ENCODE results near the gene FAM228A. TPM values are rescaled to one million over a fixed set of nuclear protein-coding genes. Genes with fewer than 3 reads are reported as not detected.

FAM228A gene
- total and polyA plus RNA-seq, 2 of the 4 experiments (the other 2 are of a cell fraction): not detected

GRCh38 chr2:24200799-24201198 is 25.9 kb downstream of the FAM228A start:
- ATAC-seq (ENCODE audit: low read depth) (no peak), DNase-seq (no peak)
- WGBS, 2 experiments (ENCODE audit: extremely low coverage in 2 of 2, insufficient read length in 1 of 2): no CpG with 5 or more reads among the region's 3 CpGs
- no peak overlapping the region for H3K4ac ChIP-seq (ENCODE audit: low read depth, low read length)
- peaks cover 13% of the 10 kb centered on the region for H3K36me3 ChIP-seq (ENCODE audit: control insufficient read depth, insufficient read depth, low read length)
- H2BK5ac ChIP-seq (ENCODE audit: low read depth, low read length, poor library complexity, severe bottlenecking): no peak overlapping the region
- H2BK15ac ChIP-seq (ENCODE audit: low read depth, low read length): no peak overlapping the region
- no peaks in the 10 kb centered on the region for H3K79me1 ChIP-seq (ENCODE audit: low read depth in 1 of 2, low read length in 2 of 2)
- in situ Hi-C loops (cut with MboI; ENCODE audit: low sequenced_read_pairs) (no loop called here), dilution Hi-C loops (cut with HindIII; ENCODE audit: low sequenced_read_pairs, unreplicated experiment) (no loop called here), intact Hi-C loops (cut with micrococcal nuclease) (no loop called here)
- H4K91ac ChIP-seq (ENCODE audit: insufficient read depth, low read depth, low read length): no peak overlapping the region
- no peaks in the 10 kb centered on the region; the same call in 1 of the 2 replicates for H4K20me1 ChIP-seq (ENCODE audit: insufficient read depth, low read length)
- BruUV-seq (replicated peaks): no TSS peak
- H2AK5ac ChIP-seq (ENCODE audit: low read depth, low read length): no peak overlapping the region
- ChIA-PET CTCF (no interaction called here), POLR2A (ENCODE audit: unreplicated experiment) (no interaction called here)
- H3K4me2 ChIP-seq (ENCODE audit: low read depth, low read length): no peak overlapping the region
- H3K9ac ChIP-seq (ENCODE audit: low read depth, low read length): no peak overlapping the region
- no peak overlapping the region for H2AFZ ChIP-seq (replicated peaks; ENCODE audit: low read length, poor library complexity)
- H3K18ac ChIP-seq (ENCODE audit: low read depth, low read length): no peak overlapping the region
- no peaks in the 10 kb centered on the region for H3K9me3 ChIP-seq (ENCODE audit: control insufficient read depth, insufficient read depth, low read length)
- no peak overlapping the region for H3K23ac ChIP-seq (ENCODE audit: low read depth, low read length)
- H3K56ac ChIP-seq (ENCODE audit: extremely low read depth, insufficient read depth, low read length): no peak overlapping the region
- H4K8ac ChIP-seq (ENCODE audit: low read depth in 2 of 2, low read length in 2 of 2): no peak overlapping the region
- no peak overlapping the region for H2AK9ac ChIP-seq (replicated peaks; ENCODE audit: low read depth, low read length, poor library complexity)
- TF ChIP-seq MAFK (IDR thresholded peaks at IDR 0.05; ENCODE audit: low read depth, low read length) (no peak), RCOR1 (IDR thresholded peaks at IDR 0.05; ENCODE audit: insufficient replicate concordance, low read length) (no peak), USF2 (IDR thresholded peaks at IDR 0.05; ENCODE audit: low read depth, low read length) (no peak), ELK1 (IDR thresholded peaks at IDR 0.05; ENCODE audit: borderline replicate concordance, low read depth, low read length) (no peak), RAD21 (IDR thresholded peaks at IDR 0.05; ENCODE audit: low read length) (no peak), NFE2L2 (IDR thresholded peaks at IDR 0.05; ENCODE audit: low read depth, low read length) (no peak), BHLHE40 (IDR thresholded peaks at IDR 0.05; ENCODE audit: low read depth, low read length) (no peak), SMC3 (IDR thresholded peaks at IDR 0.05; ENCODE audit: low read depth, low read length) (no peak), POLR2A (IDR thresholded peaks at IDR 0.05; ENCODE audit: low read depth, low read length) (no peak), CTCF (conservative IDR thresholded peaks at IDR 0.05; ENCODE audit: low read depth, low read length) (no peak), FOS (IDR thresholded peaks at IDR 0.05; ENCODE audit: low read depth, low read length) (no peak), RFX5 (IDR thresholded peaks at IDR 0.05; ENCODE audit: low read depth, low read length) (no peak), CHD1 (IDR thresholded peaks at IDR 0.05; ENCODE audit: low read depth, low read length) (no peak), MAZ (IDR thresholded peaks at IDR 0.05; ENCODE audit: borderline replicate concordance, low read depth, low read length) (no peak), MXI1 (IDR thresholded peaks at IDR 0.05; ENCODE audit: borderline replicate concordance, low read depth, low read length) (no peak)
- H3K9me1 ChIP-seq (ENCODE audit: insufficient read depth, low read length): no peaks in the 10 kb centered on the region; the same call in 1 of the 2 replicates
- H4K5ac ChIP-seq (ENCODE audit: low read depth, low read length): no peak overlapping the region
- H2BK120ac ChIP-seq (ENCODE audit: low read depth, low read length): no peak overlapping the region
- H3K14ac ChIP-seq (replicated peaks; ENCODE audit: low read depth, low read length): no peak overlapping the region
- no peak overlapping the region for H3K27ac ChIP-seq (ENCODE audit: insufficient read depth, low read length)
- H2BK20ac ChIP-seq (ENCODE audit: low read depth, low read length): no peak overlapping the region
- no peaks in the 10 kb centered on the region for H3K27me3 ChIP-seq (ENCODE audit: control insufficient read depth, insufficient read depth, low read length)
- no peaks in the 10 kb centered on the region for H3K4me1 ChIP-seq (ENCODE audit: control insufficient read depth, insufficient read depth, low read length)
- no peak overlapping the region for H3K4me3 ChIP-seq (ENCODE audit: insufficient read depth, low read depth, low read length)
